ENCODE data around the gene TREM2. TPM values are rescaled to one million over a fixed set of nuclear protein-coding genes. Genes with fewer than 3 reads are reported as not detected.

Gene TREM2
- total and polyA plus RNA-seq, 10 of the 15 experiments (the other 5 are each of a cell fraction or from before 2014, with no cell fraction given), result not detected

- TF ChIP-seq BCLAF1 (IDR thresholded peaks at IDR 0.05), result no peak
- no peak for TF ChIP-seq RB1 (IDR thresholded peaks at IDR 0.05; ENCODE audit: borderline replicate concordance)
- no peak for TF ChIP-seq YY1 (IDR thresholded peaks at IDR 0.05; ENCODE audit: low read depth, low read length)
- no peak for TF ChIP-seq MYC (IDR thresholded peaks at IDR 0.05; ENCODE audit: insufficient read depth, insufficient read length, insufficient replicate concordance, low read length, severe bottlenecking)
- no peak for TF ChIP-seq ESRRA (IDR thresholded peaks at IDR 0.05; ENCODE audit: low read length)
- TF ChIP-seq ZNF217 (IDR thresholded peaks at IDR 0.05), result no peak; the same call in 1 of the 2 replicates
- no peak for TF ChIP-seq CREM (IDR thresholded peaks at IDR 0.05; ENCODE audit: low read depth)
- TF ChIP-seq, protein P1, sequence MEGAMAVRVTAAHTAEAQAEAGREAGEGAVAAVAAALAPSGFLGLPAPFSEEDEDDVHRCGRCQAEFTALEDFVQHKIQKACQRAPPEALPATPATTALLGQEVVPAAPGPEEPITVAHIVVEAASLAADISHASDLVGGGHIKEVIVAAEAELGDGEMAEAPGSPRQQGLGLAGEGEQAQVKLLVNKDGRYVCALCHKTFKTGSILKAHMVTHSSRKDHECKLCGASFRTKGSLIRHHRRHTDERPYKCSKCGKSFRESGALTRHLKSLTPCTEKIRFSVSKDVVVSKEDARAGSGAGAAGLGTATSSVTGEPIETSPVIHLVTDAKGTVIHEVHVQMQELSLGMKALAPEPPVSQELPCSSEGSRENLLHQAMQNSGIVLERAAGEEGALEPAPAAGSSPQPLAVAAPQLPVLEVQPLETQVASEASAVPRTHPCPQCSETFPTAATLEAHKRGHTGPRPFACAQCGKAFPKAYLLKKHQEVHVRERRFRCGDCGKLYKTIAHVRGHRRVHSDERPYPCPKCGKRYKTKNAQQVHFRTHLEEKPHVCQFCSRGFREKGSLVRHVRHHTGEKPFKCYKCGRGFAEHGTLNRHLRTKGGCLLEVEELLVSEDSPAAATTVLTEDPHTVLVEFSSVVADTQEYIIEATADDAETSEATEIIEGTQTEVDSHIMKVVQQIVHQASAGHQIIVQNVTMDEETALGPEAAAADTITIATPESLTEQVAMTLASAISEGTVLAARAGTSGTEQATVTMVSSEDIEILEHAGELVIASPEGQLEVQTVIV (IDR thresholded peaks at IDR 0.05; ENCODE audit: borderline replicate concordance, partially characterized antibody), result no peak
- TF ChIP-seq CREB1 (IDR thresholded peaks at IDR 0.05; ENCODE audit: low read depth), result no peak
- no peak for TF ChIP-seq MYB (IDR thresholded peaks at IDR 0.05; ENCODE audit: borderline replicate concordance, low read depth, low read length)
- no peak for TF ChIP-seq USF1 (IDR thresholded peaks at IDR 0.05; ENCODE audit: borderline replicate concordance, extremely low read length, insufficient read depth, low read depth, low read length)
- TF ChIP-seq TARDBP (IDR thresholded peaks at IDR 0.05; ENCODE audit: borderline replicate concordance), result no peak
- 0 out of 2 replicates have a peak, but pooled peaks have one; percentile 45 for TF ChIP-seq DPF2 (IDR thresholded peaks at IDR 0.05)
- TF ChIP-seq NFIC (IDR thresholded peaks at IDR 0.05; ENCODE audit: low read depth, low read length), result peak; percentile 34; the same call in 1 of the 2 replicates
- TF ChIP-seq, protein P2, sequence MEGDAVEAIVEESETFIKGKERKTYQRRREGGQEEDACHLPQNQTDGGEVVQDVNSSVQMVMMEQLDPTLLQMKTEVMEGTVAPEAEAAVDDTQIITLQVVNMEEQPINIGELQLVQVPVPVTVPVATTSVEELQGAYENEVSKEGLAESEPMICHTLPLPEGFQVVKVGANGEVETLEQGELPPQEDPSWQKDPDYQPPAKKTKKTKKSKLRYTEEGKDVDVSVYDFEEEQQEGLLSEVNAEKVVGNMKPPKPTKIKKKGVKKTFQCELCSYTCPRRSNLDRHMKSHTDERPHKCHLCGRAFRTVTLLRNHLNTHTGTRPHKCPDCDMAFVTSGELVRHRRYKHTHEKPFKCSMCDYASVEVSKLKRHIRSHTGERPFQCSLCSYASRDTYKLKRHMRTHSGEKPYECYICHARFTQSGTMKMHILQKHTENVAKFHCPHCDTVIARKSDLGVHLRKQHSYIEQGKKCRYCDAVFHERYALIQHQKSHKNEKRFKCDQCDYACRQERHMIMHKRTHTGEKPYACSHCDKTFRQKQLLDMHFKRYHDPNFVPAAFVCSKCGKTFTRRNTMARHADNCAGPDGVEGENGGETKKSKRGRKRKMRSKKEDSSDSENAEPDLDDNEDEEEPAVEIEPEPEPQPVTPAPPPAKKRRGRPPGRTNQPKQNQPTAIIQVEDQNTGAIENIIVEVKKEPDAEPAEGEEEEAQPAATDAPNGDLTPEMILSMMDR (IDR thresholded peaks at IDR 0.05 in 2 of 3, conservative IDR thresholded peaks at IDR 0.05 in 1 of 3; ENCODE audit: control insufficient read depth in 2 of 3, extremely low read depth in 1 of 3, insufficient read depth in 1 of 3, low read depth in 3 of 3, low read length in 3 of 3), result no peak
- no peak for TF ChIP-seq GABPA (IDR thresholded peaks at IDR 0.05; ENCODE audit: low read depth)
- TF ChIP-seq ZNF622 (IDR thresholded peaks at IDR 0.05), result no peak
- TF ChIP-seq SMAD1 (IDR thresholded peaks at IDR 0.05; ENCODE audit: low read depth, partially characterized antibody), result peak; percentile 54
- TF ChIP-seq CHD2 (IDR thresholded peaks at IDR 0.05; ENCODE audit: borderline replicate concordance, low read depth, low read length), result no peak
- TF ChIP-seq, protein P3, sequence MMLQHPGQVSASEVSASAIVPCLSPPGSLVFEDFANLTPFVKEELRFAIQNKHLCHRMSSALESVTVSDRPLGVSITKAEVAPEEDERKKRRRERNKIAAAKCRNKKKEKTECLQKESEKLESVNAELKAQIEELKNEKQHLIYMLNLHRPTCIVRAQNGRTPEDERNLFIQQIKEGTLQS (IDR thresholded peaks at IDR 0.05; ENCODE audit: borderline replicate concordance, extremely low read depth, low read depth, low read length), result no peak
- no peak for TF ChIP-seq BRCA1 (IDR thresholded peaks at IDR 0.05; ENCODE audit: low read depth, low read length)
- peak; percentile 42; the same call in 1 of the 2 replicates for TF ChIP-seq GATAD2B (conservative IDR thresholded peaks at IDR 0.05; ENCODE audit: low read depth)
Observed at GRCh38 chr6:41199552-41200246, 36.8 kb upstream of the TREM2 start (continued).
